ENCODE results near the gene WDR31. TPM values are rescaled to one million over a fixed set of nuclear protein-coding genes. Genes with fewer than 3 reads are reported as not detected.
"Not testable (repeated sequence)": the region's sequence is repeated elsewhere in the genome, so short reads cannot be mapped to it uniquely, and the experiment has no call there.

The WDR31 gene
- total RNA-seq, 1 experiment from 2014 or later = 1.9 TPM

- in situ Hi-C loops (cut with HindIII; ENCODE audit: low sequenced_read_pairs) = no loop called here
- DNase-seq (ENCODE audit: low spot score) = no peak
Observed at GRCh38 chr9:113369855-113370140, 29.7 kb upstream of the WDR31 start.

- DNase-seq (ENCODE audit: low spot score) = no peak
- in situ Hi-C loops (cut with HindIII; ENCODE audit: low sequenced_read_pairs) = no loop called here
Observed at GRCh38 chr9:113368982-113369854, 29.1 kb upstream of the WDR31 start.

- in situ Hi-C loops (cut with HindIII; ENCODE audit: low sequenced_read_pairs) = no loop called here
- no peak for DNase-seq (ENCODE audit: low spot score)
Observed at GRCh38 chr9:113368348-113368981, 28.4 kb upstream of the WDR31 start.

GRCh38 chr9:113365652-113366051, 25.6 kb upstream of the WDR31 start:
- DNase-seq (ENCODE audit: low spot score); in situ Hi-C loops (cut with HindIII; ENCODE audit: low sequenced_read_pairs): not testable (repeated sequence)

- no peak for DNase-seq (ENCODE audit: low spot score)
- in situ Hi-C loops (cut with HindIII; ENCODE audit: low sequenced_read_pairs) = no loop called here
Observed at GRCh38 chr9:113364951-113365350, 24.9 kb upstream of the WDR31 start.

GRCh38 chr9:113363336-113363735, 23.3 kb upstream of the WDR31 start:
- in situ Hi-C loops (cut with HindIII; ENCODE audit: low sequenced_read_pairs) = no loop called here
- no peak for DNase-seq (ENCODE audit: low spot score)

- no peak for DNase-seq (ENCODE audit: low spot score)
- in situ Hi-C loops (cut with HindIII; ENCODE audit: low sequenced_read_pairs) = no loop called here
Observed at GRCh38 chr9:113361304-113362018, 21.4 kb upstream of the WDR31 start.

- in situ Hi-C loops (cut with HindIII; ENCODE audit: low sequenced_read_pairs) = no loop called here
- no peak for DNase-seq (ENCODE audit: low spot score)
Observed at GRCh38 chr9:113360242-113360842, 20.3 kb upstream of the WDR31 start.

GRCh38 chr9:113359385-113359784, 19.3 kb upstream of the WDR31 start:
- in situ Hi-C loops (cut with HindIII; ENCODE audit: low sequenced_read_pairs) = no loop called here
- DNase-seq (ENCODE audit: low spot score) = no peak

- no peak for DNase-seq (ENCODE audit: low spot score)
- in situ Hi-C loops (cut with HindIII; ENCODE audit: low sequenced_read_pairs) = no loop called here
Observed at GRCh38 chr9:113356686-113357292, 16.7 kb upstream of the WDR31 start.

- in situ Hi-C loops (cut with HindIII; ENCODE audit: low sequenced_read_pairs) = no loop called here
- DNase-seq (ENCODE audit: low spot score) = no peak
Observed at GRCh38 chr9:113355040-113355596, 15.0 kb upstream of the WDR31 start.

- DNase-seq (ENCODE audit: low spot score) = no peak
- in situ Hi-C loops (cut with HindIII; ENCODE audit: low sequenced_read_pairs) = loop anchor here (5.0 kb wide), 1 partner anchor 75 kb away; no protein-coding TSS in a partner anchor
Observed at GRCh38 chr9:113352411-113352810, 12.3 kb upstream of the WDR31 start.

- no peak for DNase-seq (ENCODE audit: low spot score)
- in situ Hi-C loops (cut with HindIII; ENCODE audit: low sequenced_read_pairs) = loop anchor here (5.0 kb wide), 1 partner anchor 75 kb away; no protein-coding TSS in a partner anchor
Observed at GRCh38 chr9:113352006-113352405, 11.9 kb upstream of the WDR31 start.

- no peak for DNase-seq (ENCODE audit: low spot score)
- in situ Hi-C loops (cut with HindIII; ENCODE audit: low sequenced_read_pairs) = loop anchor here (5.0 kb wide), 1 partner anchor 76 kb away; no protein-coding TSS in a partner anchor
Observed at GRCh38 chr9:113350937-113351336, 10.9 kb upstream of the WDR31 start.

GRCh38 chr9:113350107-113350661, 10.1 kb upstream of the WDR31 start:
- DNase-seq (ENCODE audit: low spot score) = no peak
- in situ Hi-C loops (cut with HindIII; ENCODE audit: low sequenced_read_pairs) = loop anchor here (5.0 kb wide), 1 partner anchor 77 kb away; no protein-coding TSS in a partner anchor

- no peak for DNase-seq (ENCODE audit: low spot score)
- in situ Hi-C loops (cut with HindIII; ENCODE audit: low sequenced_read_pairs) = loop anchor here (5.0 kb wide), 1 partner anchor 78 kb away; no protein-coding TSS in a partner anchor
Observed at GRCh38 chr9:113349445-113350094, 9.5 kb upstream of the WDR31 start, which contains the start of gene BSPRY. TSS of gene BSPRY (plus strand) at chr9:113349541. CDS start at chr9:113349580, 39 bp downstream.

- DNase-seq (ENCODE audit: low spot score) = no peak
- in situ Hi-C loops (cut with HindIII; ENCODE audit: low sequenced_read_pairs) = no loop called here
Observed at GRCh38 chr9:113349066-113349444, 9.0 kb upstream of the WDR31 start.

GRCh38 chr9:113348437-113348836, 8.4 kb upstream of the WDR31 start:
- DNase-seq (ENCODE audit: low spot score) = no peak
- in situ Hi-C loops (cut with HindIII; ENCODE audit: low sequenced_read_pairs) = no loop called here
